HepG2 (cell line): ENCODE data around the gene TSPAN11.

Experiments
- BHLHE40 ChIP-seq: IDR thresholded peaks from 2 replicates; pipeline ENCODE4 v1.6.1; 2011; ENCODE audit warnings: low read length, improper control_type of control experiment
- CREB1 ChIP-seq, 2 experiments: fragments of 450-650 bp in 1 of 2; IDR thresholded peaks; 2 replicates each; pipeline ENCODE4 v1.6.1; 2016 to 2017; ENCODE audit warnings: control low read depth in 1 of 2, mild to moderate bottlenecking in 1 of 2, missing compliant biosample characterization in 1 of 2, missing genetic modification characterization in 1 of 2
- POLR2AphosphoS5 ChIP-seq: IDR thresholded peaks from 2 replicates; pipeline ENCODE4 v1.6.1; 2012; ENCODE audit warnings: low read depth, low read length
- RNF2 ChIP-seq: fragments of 450-650 bp; conservative IDR thresholded peaks from 2 replicates; pipeline ENCODE4 v1.6.1; 2016; ENCODE audit warnings: low read depth
- ZBTB1 ChIP-seq: sonication (generic); formaldehyde crosslinking; IDR thresholded peaks from 2 replicates; pipeline ENCODE4 v1.4.0; 2020; ENCODE audit warnings: missing genetic modification reagents, borderline replicate concordance
- ZNF138 ChIP-seq: sonication (generic); formaldehyde crosslinking; IDR thresholded peaks from 2 replicates; pipeline ENCODE4 v1.5.0; 2020; ENCODE audit warnings: mild to moderate bottlenecking, low read depth, missing genetic modification reagents
- ZNF549 ChIP-seq: sonication (generic); formaldehyde crosslinking; IDR thresholded peaks from 2 replicates; pipeline ENCODE4 v1.5.0; 2020; ENCODE audit warnings: missing genetic modification reagents
- ZNF670 ChIP-seq: sonication (generic); formaldehyde crosslinking; IDR thresholded peaks from 2 replicates; pipeline ENCODE4 v1.8.0; 2022; ENCODE audit warnings: mild to moderate bottlenecking, missing genetic modification reagents, borderline replicate concordance
- ZNF724P ChIP-seq: sonication (generic); formaldehyde crosslinking; IDR thresholded peaks from 2 replicates; pipeline ENCODE4 v1.8.0; 2022; ENCODE audit warnings: missing genetic modification reagents, borderline replicate concordance
- TF ChIP-seq, protein P1 (sequence below): sonication (generic); formaldehyde crosslinking; IDR thresholded peaks from 2 replicates; pipeline ENCODE4 v1.8.0; 2022; ENCODE audit warnings: mild to moderate bottlenecking, missing genetic modification reagents; ENCODE audit not compliant: insufficient replicate concordance

DNA sequence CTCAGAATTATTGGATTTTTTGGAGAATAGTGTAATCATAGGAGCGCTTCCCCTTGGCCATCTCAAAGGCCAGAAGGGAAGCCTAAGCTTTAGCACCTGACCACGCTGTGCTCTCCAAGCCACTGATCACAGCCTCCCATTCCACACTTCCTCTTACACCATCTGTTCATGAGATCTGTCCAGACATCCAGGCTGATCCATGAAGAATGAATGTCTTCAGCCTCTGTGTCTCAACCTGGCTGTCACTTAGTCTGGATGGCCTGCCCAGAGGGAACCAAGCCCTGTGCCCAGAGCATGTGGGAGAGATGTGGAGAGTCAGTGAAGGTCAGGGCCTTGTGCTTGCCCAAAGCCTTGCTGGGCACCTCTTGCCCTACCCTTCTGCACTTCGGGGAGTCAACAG is 40.5 kb downstream of the TSPAN11 start:
- TF ChIP-seq POLR2AphosphoS5 (no peak), ZBTB1 (CRISPR knock-in tag) (no peak), ZNF670 (CRISPR knock-in tag) (no peak), ZNF138 (no peak), ZNF549 (CRISPR knock-in tag) (no peak), RNF2 (no peak), ZNF724P (CRISPR knock-in tag) (no peak), CREB1 (IDR thresholded peaks at IDR 0.05) (no peak), CREB1 (CRISPR knock-in tag; IDR thresholded peaks at IDR 0.05) (no peak), BHLHE40 (no peak)
- TF ChIP-seq, protein P1, sequence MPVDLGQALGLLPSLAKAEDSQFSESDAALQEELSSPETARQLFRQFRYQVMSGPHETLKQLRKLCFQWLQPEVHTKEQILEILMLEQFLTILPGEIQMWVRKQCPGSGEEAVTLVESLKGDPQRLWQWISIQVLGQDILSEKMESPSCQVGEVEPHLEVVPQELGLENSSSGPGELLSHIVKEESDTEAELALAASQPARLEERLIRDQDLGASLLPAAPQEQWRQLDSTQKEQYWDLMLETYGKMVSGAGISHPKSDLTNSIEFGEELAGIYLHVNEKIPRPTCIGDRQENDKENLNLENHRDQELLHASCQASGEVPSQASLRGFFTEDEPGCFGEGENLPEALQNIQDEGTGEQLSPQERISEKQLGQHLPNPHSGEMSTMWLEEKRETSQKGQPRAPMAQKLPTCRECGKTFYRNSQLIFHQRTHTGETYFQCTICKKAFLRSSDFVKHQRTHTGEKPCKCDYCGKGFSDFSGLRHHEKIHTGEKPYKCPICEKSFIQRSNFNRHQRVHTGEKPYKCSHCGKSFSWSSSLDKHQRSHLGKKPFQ: no peak
